ENCODE results near the gene PCSK7.

PCSK7 gene

GRCh38 chr11:117230999-117231841 lies 653 bp downstream of the PCSK7 start:
- peak in 1 of 2 experiments; percentile 32 for DNase-seq

- no peak for DNase-seq
These were observed 1.4 kb downstream of the PCSK7 start for GRCh38 chr11:117230286-117230961.

GRCh38 chr11:117229931-117230285 lies 2.0 kb downstream of the PCSK7 start:
- DNase-seq: no peak

- DNase-seq: no peak
These were observed 2.5 kb downstream of the PCSK7 start for GRCh38 chr11:117229411-117229810.

GRCh38 chr11:117228091-117228490 lies 3.8 kb downstream of the PCSK7 start:
- no peak for DNase-seq

- peak; percentile 80 for DNase-seq
These were observed 5.2 kb downstream of the PCSK7 start for GRCh38 chr11:117226388-117227385.

- no peak for DNase-seq
These were observed 6.2 kb downstream of the PCSK7 start for GRCh38 chr11:117225553-117226170.

- no peak for DNase-seq
These were observed 7.9 kb downstream of the PCSK7 start for GRCh38 chr11:117223741-117224689.

- no peak for DNase-seq
These were observed 8.7 kb downstream of the PCSK7 start for GRCh38 chr11:117222991-117223740.

- DNase-seq: peak; percentile 65 to 86
These were observed 9.9 kb downstream of the PCSK7 start for GRCh38 chr11:117221775-117222517.

GRCh38 chr11:117220999-117221774 lies 10.7 kb downstream of the PCSK7 start:
- no peak for DNase-seq

GRCh38 chr11:117220568-117220967 lies 11.3 kb downstream of the PCSK7 start:
- DNase-seq: no peak

- no peak for DNase-seq
These were observed 11.9 kb downstream of the PCSK7 start for GRCh38 chr11:117219995-117220394.

GRCh38 chr11:117219455-117219854 lies 12.4 kb downstream of the PCSK7 start:
- DNase-seq: no peak

- DNase-seq: no peak
These were observed 12.9 kb downstream of the PCSK7 start for GRCh38 chr11:117219001-117219400.

GRCh38 chr11:117218133-117218915 lies 13.5 kb downstream of the PCSK7 start:
- DNase-seq: no peak

GRCh38 chr11:117217141-117218084 lies 14.5 kb downstream of the PCSK7 start:
- DNase-seq: no peak
